Mucosa of stomach (tissue), 1 donor: ENCODE results near the gene VDR.

Source experiments
- H3K27me3 ChIP-seq: one replicate; pipeline ENCODE4 v1.7.0; 2013; ENCODE audit warnings: mild to moderate bottlenecking, low read length; ENCODE audit not compliant: control insufficient read depth, insufficient read depth
- H3K36me3 ChIP-seq: one replicate; pipeline ENCODE4 v1.7.0; 2013; ENCODE audit warnings: low read length; ENCODE audit not compliant: control insufficient read depth, insufficient read depth
- H3K4me1 ChIP-seq: one replicate; pipeline ENCODE4 v1.7.0; 2013; ENCODE audit warnings: mild to moderate bottlenecking, low read length; ENCODE audit not compliant: control insufficient read depth, insufficient read depth
- H3K4me3 ChIP-seq: one replicate; pipeline ENCODE4 v1.7.0; 2013; ENCODE audit warnings: low read length
- H3K9ac ChIP-seq: one replicate; pipeline ENCODE4 v1.7.0; 2013; ENCODE audit warnings: mild to moderate bottlenecking, low read length, moderate library complexity
- H3K9me3 ChIP-seq: one replicate; pipeline ENCODE4 v1.7.0; 2013; ENCODE audit warnings: mild to moderate bottlenecking, low read length, moderate library complexity; ENCODE audit not compliant: control insufficient read depth
- donor health status: Pancreatic carcinoma.

VDR gene

GRCh38 chr12:47795814-47796411, 108.9 kb downstream of the VDR start:
- H3K36me3 ChIP-seq: peaks cover 4% of the 10 kb centered on the region
- no peak overlapping the region for H3K9ac ChIP-seq
- H3K4me3 ChIP-seq: no peak overlapping the region
- no peaks in the 10 kb centered on the region for H3K27me3 ChIP-seq
- no peaks in the 10 kb centered on the region for H3K9me3 ChIP-seq
- no peaks in the 10 kb centered on the region for H3K4me1 ChIP-seq

GRCh38 chr12:47795121-47795813, 109.5 kb downstream of the VDR start:
- no peaks in the 10 kb centered on the region for H3K27me3 ChIP-seq
- no peak overlapping the region for H3K4me3 ChIP-seq
- no peak overlapping the region for H3K9ac ChIP-seq
- H3K9me3 ChIP-seq: no peaks in the 10 kb centered on the region
- H3K36me3 ChIP-seq: peaks cover 4% of the 10 kb centered on the region
- H3K4me1 ChIP-seq: no peaks in the 10 kb centered on the region

GRCh38 chr12:47794679-47795078, 110.1 kb downstream of the VDR start:
- Histone ChIP-seq H3K4me3 (no peak overlapping the region), H3K36me3 (peaks cover 7% of the 10 kb centered on the region), H3K9ac (no peak overlapping the region), H3K9me3 (no peaks in the 10 kb centered on the region), H3K27me3 (no peaks in the 10 kb centered on the region), H3K4me1 (no peaks in the 10 kb centered on the region)

GRCh38 chr12:47793015-47793681, 111.6 kb downstream of the VDR start:
- H3K36me3 ChIP-seq: peaks cover 17% of the 10 kb centered on the region
- no peaks in the 10 kb centered on the region for H3K27me3 ChIP-seq
- no peaks in the 10 kb centered on the region for H3K4me1 ChIP-seq
- H3K4me3 ChIP-seq: no peak overlapping the region
- no peak overlapping the region for H3K9ac ChIP-seq
- no peaks in the 10 kb centered on the region for H3K9me3 ChIP-seq

- H3K36me3 ChIP-seq: peaks cover 23% of the 10 kb centered on the region
- no peaks in the 10 kb centered on the region for H3K9me3 ChIP-seq
- H3K4me1 ChIP-seq: no peaks in the 10 kb centered on the region
- no peaks in the 10 kb centered on the region for H3K27me3 ChIP-seq
- no peak overlapping the region for H3K4me3 ChIP-seq
- H3K9ac ChIP-seq: no peak overlapping the region
Measured at GRCh38 chr12:47791874-47792273, 112.9 kb downstream of the VDR start.
